HCT116 (cell line): ENCODE data around the gene BEND4. TPM values are rescaled to one million over a fixed set of nuclear protein-coding genes. Genes with fewer than 3 reads are reported as not detected.

ENCODE experiments used
- ATAC-seq: fragments of 200-7000 bp; cut with Tn5 transposase; 2 replicates; pipeline ENCODE4 v1.9.1; 2020; ENCODE audit warnings: mild to moderate bottlenecking, moderate library complexity
- BruUV-seq: library from RNA; stranded (reverse); fragments of 400-500 nt; replicated peaks from 2 replicates; lab custom pipeline; 2021; lab: Mats Ljungman, UMichigan
- CTCF ChIA-PET: fragments of 300-600 bp; sonication (Branson Sonifier 250); formaldehyde crosslinking; loops from one replicate; lab custom pipeline; 2021; ENCODE audit warnings: antibody characterized with exemption; lab: Charles Lee
- POLR2A ChIA-PET: fragments of 300-600, 350-600 bp; sonication (Branson Sonifier 250); formaldehyde crosslinking; loops from one replicate; lab custom pipeline; 2021; ENCODE audit warnings: antibody characterized with exemption; lab: Charles Lee
- RAD21 ChIA-PET, 2 experiments: fragments of 300-600 bp; sonication (Branson Sonifier 250); formaldehyde crosslinking; loops; one replicate each; lab custom pipeline; 2023; ENCODE audit warnings: low total read pairs in 2 of 2; ENCODE audit not compliant: uncharacterized antibody in 2 of 2, unreplicated experiment in 2 of 2, low non-redundant PET in 1 of 2; lab: Charles Lee
- DNase-seq: peaks from one replicate; pipeline ENCODE4 v3.0.0-alpha.2; 2010; ENCODE audit warnings: low read depth, low spot score
- H2AFZ ChIP-seq: fragments of 200-600 bp; shearing (Covaris generic), sonication (generic); 2 replicates; pipeline ENCODE4 v1.6.1; 2017; ENCODE audit warnings: low read depth, mixed run types, mixed read lengths, antibody characterized with exemption, low read length; ENCODE audit not compliant: poor library complexity, severe bottlenecking
- H3K27ac ChIP-seq: 2 replicates; pipeline ENCODE4 v1.5.1; 2012; ENCODE audit warnings: low read depth, low read length
- H3K27me3 ChIP-seq: fragments of 200-600 bp; sonication (generic); 2 replicates; pipeline ENCODE4 v1.6.1; 2016; ENCODE audit warnings: mixed run types, low read length, mixed read lengths; ENCODE audit not compliant: insufficient read depth
- H3K36me3 ChIP-seq, 2 experiments: fragments of 200-500 bp in 1 of 2; fragments of 200-600 bp in 1 of 2; sonication (Bioruptor generic) in 1 of 2; sonication (generic) in 1 of 2; 2 replicates each; pipeline versions ENCODE4 v1.5.1 to v1.6.1; 2014 to 2016; ENCODE audit warnings: low read length in 2 of 2, inconsistent platforms in 1 of 2, mixed read lengths in 1 of 2, mixed run types in 1 of 2; ENCODE audit not compliant: insufficient read depth in 2 of 2, control insufficient read depth in 1 of 2
- H3K4me1 ChIP-seq, 2 experiments: fragments of 200-600 bp in 1 of 2; sonication (generic) in 1 of 2; 2 replicates each; pipeline versions ENCODE4 v1.5.1 to v1.6.1; 2012 to 2017; ENCODE audit warnings: low read length in 2 of 2, inconsistent platforms in 1 of 2, mild to moderate bottlenecking in 1 of 2, mixed read lengths in 1 of 2, mixed run types in 1 of 2, moderate library complexity in 1 of 2; ENCODE audit not compliant: insufficient read depth in 2 of 2, control insufficient read depth in 1 of 2
- H3K4me2 ChIP-seq: fragments of 200-600 bp; sonication (generic); 2 replicates; pipeline ENCODE4 v1.6.1; 2017; ENCODE audit warnings: mixed run types, low read length, mixed read lengths
- H3K4me3 ChIP-seq, 2 experiments: fragments of 200-600 bp in 1 of 2; sonication (generic) in 1 of 2; replicated peaks in 1 of 2; 2 replicates each; pipeline ENCODE4 v1.5.1; 2011 to 2016; ENCODE audit warnings: low read length in 2 of 2, control low read depth in 1 of 2, low read depth in 1 of 2, mild to moderate bottlenecking in 1 of 2, mixed read lengths in 1 of 2, mixed run types in 1 of 2
- H3K79me2 ChIP-seq: fragments of 200-600 bp; sonication (generic); 2 replicates; pipeline ENCODE4 v1.6.1; 2017; ENCODE audit warnings: mild to moderate bottlenecking, mixed run types, low read length, moderate library complexity, mixed read lengths; ENCODE audit not compliant: insufficient read depth
- H3K9ac ChIP-seq: fragments of 200-600 bp; sonication (generic); 2 replicates; pipeline ENCODE4 v1.6.1; 2016; ENCODE audit warnings: low read length, mixed read lengths
- H3K9me2 ChIP-seq: fragments of 200-600 bp; sonication (generic), shearing (Covaris generic); 2 replicates; pipeline ENCODE4 v1.6.1; 2017; ENCODE audit warnings: mixed run types, mild to moderate bottlenecking, moderate library complexity; ENCODE audit not compliant: insufficient read depth
- H3K9me3 ChIP-seq, 2 experiments: fragments of 200-500 bp in 1 of 2; fragments of 200-600 bp in 1 of 2; sonication (Bioruptor generic) in 1 of 2; sonication (generic) in 1 of 2; 2 replicates each; pipeline ENCODE4 v1.6.1; 2014 to 2017; ENCODE audit warnings: low read length in 2 of 2, mixed read lengths in 2 of 2, inconsistent platforms in 1 of 2, low read depth in 1 of 2, mild to moderate bottlenecking in 1 of 2, mixed run types in 1 of 2, moderate library complexity in 1 of 2; ENCODE audit not compliant: control insufficient read depth in 1 of 2, insufficient read depth in 1 of 2
- H4K20me1 ChIP-seq: fragments of 200-600 bp; sonication (generic), shearing (Covaris generic); 2 replicates; pipeline ENCODE4 v1.6.1; 2017; ENCODE audit warnings: mixed run types, mild to moderate bottlenecking, moderate library complexity; ENCODE audit not compliant: insufficient read depth
- CBX3 ChIP-seq: IDR thresholded peaks from 2 replicates; pipeline ENCODE4 v1.6.1; 2012; ENCODE audit warnings: low read depth
- CEBPB ChIP-seq: IDR thresholded peaks from 2 replicates; pipeline ENCODE4 v1.6.1; 2012; ENCODE audit warnings: low read depth
- EGR1 ChIP-seq: IDR thresholded peaks from 2 replicates; pipeline ENCODE4 v1.6.1; 2012; ENCODE audit warnings: low read depth
- ELF1 ChIP-seq: IDR thresholded peaks from 2 replicates; pipeline ENCODE4 v1.6.1; 2012; ENCODE audit warnings: low read depth, borderline replicate concordance
- EZH2 ChIP-seq: fragments of 200-600 bp; sonication (generic); IDR thresholded peaks from 2 replicates; pipeline ENCODE4 v1.6.1; 2017; ENCODE audit warnings: antibody characterized with exemption, mixed run types
- FOSL1 ChIP-seq: IDR thresholded peaks from 2 replicates; pipeline ENCODE4 v1.6.1; 2012; ENCODE audit warnings: low read depth
- POLR2A ChIP-seq: IDR thresholded peaks from 2 replicates; pipeline ENCODE4 v1.7.0; 2011; ENCODE audit warnings: borderline replicate concordance; ENCODE audit not compliant: insufficient read depth, insufficient read length; ENCODE audit errors: extremely low read depth
- POLR2AphosphoS5 ChIP-seq: IDR thresholded peaks from 2 replicates; pipeline ENCODE4 v1.6.1; 2011; ENCODE audit warnings: mild to moderate bottlenecking, low read depth, low read length, moderate library complexity
- RAD21 ChIP-seq: IDR thresholded peaks from 2 replicates; pipeline ENCODE4 v1.6.1; 2012; ENCODE audit warnings: low read depth, mild to moderate bottlenecking
- REST ChIP-seq: IDR thresholded peaks from 2 replicates; pipeline ENCODE4 v1.6.1; 2012; ENCODE audit warnings: low read depth
- SP1 ChIP-seq: IDR thresholded peaks from 2 replicates; pipeline ENCODE4 v1.6.1; 2012; ENCODE audit warnings: low read depth
- SRF ChIP-seq: IDR thresholded peaks from 2 replicates; pipeline ENCODE4 v1.6.1; 2012; ENCODE audit warnings: low read depth
- TCF7L2 ChIP-seq: IDR thresholded peaks from 2 replicates; pipeline ENCODE4 v1.7.0; 2011; ENCODE audit warnings: borderline replicate concordance, inconsistent platforms; ENCODE audit not compliant: insufficient read depth, insufficient read length; ENCODE audit errors: extremely low read depth
- YY1 ChIP-seq: IDR thresholded peaks from 2 replicates; pipeline ENCODE4 v1.6.1; 2011; ENCODE audit warnings: low read length, low read depth, moderate library complexity, mild to moderate bottlenecking; ENCODE audit not compliant: insufficient replicate concordance; ENCODE audit errors: extremely low read depth
- ZBTB33 ChIP-seq: IDR thresholded peaks from 2 replicates; pipeline ENCODE4 v1.6.1; 2011; ENCODE audit warnings: mild to moderate bottlenecking, low read length, moderate library complexity; ENCODE audit not compliant: insufficient replicate concordance; ENCODE audit errors: extremely low read depth
- ZFX ChIP-seq: fragments of 450-650 bp; IDR thresholded peaks from 2 replicates; pipeline ENCODE4 v1.6.1; 2017
- ZNF274 ChIP-seq: fragments of 200-500 bp; sonication (Bioruptor generic); IDR thresholded peaks from 2 replicates; pipeline ENCODE4 v1.6.1; 2014; ENCODE audit warnings: mild to moderate bottlenecking, low read depth, low read length, inconsistent platforms
- intact Hi-C: fragments of 100-400 bp; cut with micrococcal nuclease; formaldehyde crosslinking; loops from 2 replicates; pipeline ENCODE4 v1.10.0; 2022
- total RNA-seq: library from RNA; stranded (reverse); gene quantifications from one replicate; pipeline ENCODE4 v1.2.1, GENCODE V29; 2021; ENCODE audit not compliant: unreplicated experiment

The BEND4 gene
- total RNA-seq, 1 experiment from 2014 or later = 0.05 TPM

GRCh38 chr4:42132099-42132498 is 20.4 kb downstream of the BEND4 start:
- no peak for ATAC-seq
- Histone ChIP-seq H3K36me3 (no peaks in the 10 kb centered on the region), H3K27ac (no peak overlapping the region), H3K9ac (no peak overlapping the region), H3K4me1 (no peaks in the 10 kb centered on the region), H2AFZ (no peak overlapping the region), H3K4me2 (no peak overlapping the region), H3K27me3 (peaks cover 24% of the 10 kb centered on the region), H3K9me3 (no peaks in the 10 kb centered on the region), H3K9me2 (no peaks in the 10 kb centered on the region), H4K20me1 (no peaks in the 10 kb centered on the region), H3K79me2 (no peaks in the 10 kb centered on the region), H3K4me3 (no peak overlapping the region)
- DNase-seq = no peak
- CTCF ChIA-PET = no interaction called here
- BruUV-seq = no TSS peak
- POLR2A ChIA-PET = no interaction called here
- RAD21 ChIA-PET = no interaction called here
- intact Hi-C loops = no loop called here
- TF ChIP-seq CEBPB (no peak), YY1 (no peak), ZBTB33 (no peak), TCF7L2 (no peak), FOSL1 (no peak), SRF (no peak), POLR2A (no peak), REST (no peak), EZH2 (no peak), ELF1 (no peak), RAD21 (no peak), EGR1 (no peak), ZNF274 (no peak), POLR2AphosphoS5 (no peak), CBX3 (no peak), ZFX (no peak), SP1 (no peak)
